CD4-positive, alpha-beta T cell treated with Interleukin-15 for 4 hours (primary cell): Measurements from ENCODE around the gene PGGT1B.

Experiments
- DNase-seq: peaks from one replicate; pipeline ENCODE4 v3.0.0-alpha.2; 2020; ENCODE audit warnings: low spot score

PGGT1B gene

DNA sequence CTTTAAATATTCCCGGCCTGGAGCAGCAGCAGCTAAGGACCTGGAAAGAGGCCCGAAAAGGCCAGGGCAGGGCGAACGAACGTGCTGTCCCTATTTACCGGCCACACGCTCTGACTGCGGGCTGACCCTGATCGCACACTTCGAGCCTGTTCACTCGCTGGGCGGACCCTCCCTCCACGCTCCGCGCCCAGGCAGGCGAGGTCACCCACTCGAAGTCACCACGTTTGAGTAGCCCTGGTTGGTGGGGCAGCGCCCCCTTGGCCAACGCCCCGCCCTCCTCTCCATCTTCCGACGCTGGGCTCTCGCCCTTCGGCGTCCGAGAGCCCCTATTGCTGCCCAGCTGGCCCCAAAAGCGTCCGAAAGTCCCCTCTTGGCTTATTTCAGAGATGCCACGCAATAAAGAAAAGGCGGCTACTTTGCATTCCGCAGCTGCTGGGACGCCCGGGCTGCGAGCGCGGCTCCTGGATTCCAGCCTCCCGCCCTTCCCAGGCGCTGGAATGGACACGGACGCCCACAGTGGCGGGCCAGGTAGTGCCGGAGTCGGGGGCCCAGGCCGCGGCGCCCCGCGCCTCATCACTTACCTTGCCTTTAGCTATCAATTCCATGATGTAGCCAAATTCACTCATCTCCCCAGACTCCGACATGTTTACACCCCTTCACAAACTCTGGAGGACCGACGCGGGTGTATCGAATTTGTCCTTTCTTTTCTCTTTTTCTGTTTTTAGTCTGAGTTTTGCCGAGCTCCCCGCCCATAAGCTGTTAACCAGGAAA lies 83.1 kb downstream of the PGGT1B start:
- no peak for DNase-seq

DNA sequence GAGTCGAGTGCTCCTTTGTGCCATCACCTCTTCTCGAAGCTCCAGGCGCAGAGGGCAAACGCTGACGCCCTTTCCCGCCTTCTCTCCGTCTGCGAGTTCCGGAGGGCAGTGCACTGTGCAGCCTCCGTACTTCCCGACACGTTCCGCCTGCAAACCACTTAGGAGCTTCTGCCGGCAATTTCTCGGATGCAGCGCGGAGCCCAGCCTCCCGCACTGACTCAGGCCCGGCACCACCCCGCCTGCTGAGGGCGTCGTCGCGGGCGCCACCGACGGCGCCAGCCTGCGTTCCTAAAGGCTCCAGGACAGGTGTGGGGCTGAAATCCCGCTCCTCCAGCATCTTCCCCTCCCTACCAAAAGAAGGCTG lies 83.7 kb downstream of the PGGT1B start:
- no peak for DNase-seq

DNA sequence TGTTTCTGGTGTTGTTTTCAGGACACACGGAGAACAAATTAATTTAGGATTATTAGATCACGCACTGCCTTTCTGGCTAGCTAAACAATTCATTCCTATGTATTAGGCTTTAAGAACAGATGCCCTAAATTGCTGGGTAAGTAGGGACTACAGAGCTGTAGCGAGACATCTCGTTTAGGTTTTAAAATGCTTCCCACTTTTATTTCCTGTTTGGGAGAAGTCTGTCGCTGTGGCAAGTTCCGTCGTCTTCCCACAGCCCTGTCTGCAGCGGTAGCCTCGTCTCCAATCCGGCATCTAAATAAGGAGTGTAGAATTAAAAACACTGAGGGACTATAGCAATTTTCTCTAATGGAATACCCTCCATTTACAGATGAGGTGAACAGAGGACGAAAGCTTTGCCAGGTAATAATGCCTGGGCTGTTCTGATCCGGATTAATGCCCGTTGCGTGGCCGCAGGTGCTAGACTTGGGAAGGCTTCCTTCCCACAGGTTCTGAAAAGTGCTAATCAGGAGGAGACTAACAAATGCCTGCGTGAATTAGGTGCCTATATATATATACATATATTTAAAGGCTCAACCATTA lies 91.7 kb downstream of the PGGT1B start:
- DNase-seq = no peak

DNA sequence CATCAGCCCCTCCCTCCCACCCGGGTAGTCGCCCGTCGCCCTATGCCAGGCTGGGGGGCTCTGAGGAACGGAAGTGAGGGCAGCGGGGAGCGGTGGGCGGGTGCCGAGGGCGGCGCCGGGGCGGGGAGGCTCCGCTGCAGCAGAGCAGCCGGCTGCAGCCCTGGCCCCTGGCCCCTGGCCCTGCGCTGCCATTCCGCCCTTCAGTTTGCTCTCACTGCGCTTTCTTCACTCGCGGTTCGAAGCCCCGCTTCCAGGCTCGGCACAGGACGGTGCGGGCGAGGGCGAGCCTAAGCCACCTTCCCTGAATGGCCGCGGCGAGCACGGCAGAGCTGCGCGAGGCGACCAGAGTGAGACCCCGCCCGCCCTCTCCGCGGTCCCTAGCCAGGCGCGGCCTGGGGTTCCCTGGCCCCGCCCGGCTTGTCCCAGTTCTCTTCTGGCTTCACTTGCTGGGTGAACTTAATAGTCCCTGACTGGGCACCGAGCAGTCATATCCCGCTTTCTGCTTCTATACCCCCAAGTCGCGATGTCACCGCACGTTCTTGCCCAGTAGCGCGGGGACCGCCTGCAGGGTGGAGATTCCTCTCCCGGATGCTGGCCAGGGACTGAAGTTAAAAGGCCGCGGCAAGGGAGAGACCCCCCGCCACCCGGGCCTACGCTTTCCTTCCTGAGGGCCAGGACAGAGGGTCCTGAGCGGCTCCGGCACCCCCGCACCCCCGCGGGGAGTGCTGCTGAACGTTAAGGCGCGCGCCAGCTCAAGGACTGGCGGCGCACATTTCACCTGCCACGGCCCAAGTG lies 92.3 kb downstream of the PGGT1B start:
- DNase-seq = no peak

DNA sequence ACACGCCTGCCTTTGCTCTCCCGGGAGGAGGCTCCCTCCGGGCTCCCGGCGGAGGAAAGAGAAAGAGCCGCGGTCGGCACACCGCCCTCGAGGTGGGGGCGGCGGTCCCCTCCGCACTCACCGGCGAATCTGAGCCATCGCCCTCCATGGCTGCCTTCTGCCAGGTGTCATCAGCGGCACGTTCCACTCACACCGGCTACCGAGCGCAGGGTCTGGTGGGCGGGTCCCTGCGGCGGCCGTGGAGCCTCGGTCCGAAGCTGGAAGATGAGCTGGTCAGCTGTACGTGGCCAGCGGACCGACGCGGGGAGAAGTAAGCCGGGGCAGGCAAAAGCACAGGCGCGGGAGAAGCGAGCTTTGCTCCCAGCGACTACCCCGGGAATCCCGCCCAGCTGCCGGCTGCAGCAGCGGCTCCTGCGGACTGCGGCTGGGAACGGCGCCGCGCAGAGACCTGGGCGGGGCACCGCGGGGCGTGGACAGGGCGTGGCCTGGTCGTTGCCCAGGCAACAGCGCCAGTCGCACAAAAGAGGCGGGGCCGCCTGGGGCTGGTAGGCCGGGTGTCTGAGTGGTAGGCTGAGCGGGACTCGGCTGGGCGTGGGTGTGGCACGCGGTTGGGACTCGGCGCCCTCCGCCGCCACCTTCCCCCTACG lies 93.1 kb downstream of the PGGT1B start, which contains the start of gene TRIM36:
TSS of gene TRIM36 (minus strand) at position 422 of the 647 bp plus-strand sequence. CDS start at position 148, 274 bp downstream.
- DNase-seq = peak; percentile 90

DNA sequence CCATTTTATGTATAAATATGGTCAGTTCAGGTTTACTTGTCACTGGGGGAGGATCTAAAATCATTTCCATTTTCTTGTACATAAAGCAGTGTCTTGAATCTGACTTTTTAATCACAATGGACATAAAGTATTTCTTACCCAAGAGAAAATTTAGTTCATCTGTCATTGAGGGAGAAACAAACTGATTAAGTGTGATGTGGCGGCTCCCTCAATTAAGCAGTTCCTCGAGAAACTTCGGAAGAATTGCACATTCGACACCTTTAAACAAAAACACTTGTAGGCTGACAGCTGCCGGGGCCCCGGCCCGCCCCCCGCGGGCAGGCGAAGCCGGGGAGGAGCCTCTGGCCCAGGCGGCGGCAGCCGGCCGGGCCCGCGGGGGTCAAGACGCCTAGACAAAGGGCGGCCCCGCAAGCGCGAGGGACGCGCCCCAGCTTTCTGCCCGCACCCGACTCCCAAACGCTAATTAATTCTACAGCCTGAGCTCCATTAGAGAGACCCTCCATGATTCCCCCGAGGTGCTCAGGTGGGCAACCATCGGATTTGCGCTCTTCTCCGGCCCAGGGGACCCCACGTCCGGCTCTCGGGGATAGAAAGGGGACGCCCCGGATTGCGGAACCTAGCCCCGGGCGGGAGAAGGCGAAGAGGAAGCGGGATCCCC lies 93.7 kb downstream of the PGGT1B start:
- no peak for DNase-seq

DNA sequence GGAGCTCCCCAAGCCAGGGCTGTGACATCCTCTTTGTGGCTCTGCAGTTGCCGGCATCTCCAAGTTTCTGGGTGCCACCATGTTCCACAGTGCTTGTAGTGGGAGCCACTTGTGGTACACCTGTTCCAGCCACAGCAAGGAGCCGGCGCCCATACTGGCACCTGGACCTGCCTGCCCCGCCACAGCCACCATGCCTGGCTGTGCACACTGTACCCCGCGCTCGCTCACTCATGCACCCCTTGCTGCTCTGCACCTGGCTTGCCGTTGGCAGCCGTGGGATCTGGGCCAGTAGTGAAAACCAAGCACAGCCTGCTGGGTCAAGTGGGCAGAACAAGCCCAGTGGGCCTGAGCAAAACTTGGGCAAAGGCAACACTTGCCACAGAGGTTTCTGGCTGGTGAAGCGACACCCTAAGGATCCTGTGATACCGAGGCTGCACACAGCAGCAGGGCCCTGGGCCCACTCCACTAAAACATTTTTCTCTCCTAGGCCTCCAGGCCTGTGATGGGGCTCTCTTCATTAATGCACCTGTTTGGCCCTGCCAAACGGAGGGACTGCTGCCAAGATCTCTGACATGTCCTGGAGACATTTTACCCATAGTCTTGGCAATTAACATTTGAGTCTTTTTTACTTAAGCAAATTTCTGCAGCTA lies 95.8 kb downstream of the PGGT1B start:
- no peak for DNase-seq

DNA sequence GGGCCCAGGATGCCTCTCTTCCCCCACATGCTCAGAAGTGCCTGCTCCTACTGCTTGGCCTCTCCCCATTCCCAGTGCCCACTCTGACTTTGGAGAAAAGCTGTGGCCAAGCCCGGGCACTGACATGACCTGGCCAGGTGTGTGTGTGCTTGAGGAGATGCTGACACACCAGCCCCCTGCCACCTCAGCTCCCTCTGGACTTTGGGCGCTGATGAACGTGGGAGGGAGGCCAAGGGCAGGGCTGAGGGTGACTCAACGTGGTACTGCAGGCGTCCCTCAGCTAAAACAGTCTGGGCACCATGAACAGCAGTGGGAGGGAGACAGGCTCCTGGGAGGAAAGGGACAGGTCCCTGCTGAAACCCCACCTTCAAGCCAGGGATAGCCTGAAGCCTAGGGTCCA lies 96.9 kb downstream of the PGGT1B start:
- no peak for DNase-seq

DNA sequence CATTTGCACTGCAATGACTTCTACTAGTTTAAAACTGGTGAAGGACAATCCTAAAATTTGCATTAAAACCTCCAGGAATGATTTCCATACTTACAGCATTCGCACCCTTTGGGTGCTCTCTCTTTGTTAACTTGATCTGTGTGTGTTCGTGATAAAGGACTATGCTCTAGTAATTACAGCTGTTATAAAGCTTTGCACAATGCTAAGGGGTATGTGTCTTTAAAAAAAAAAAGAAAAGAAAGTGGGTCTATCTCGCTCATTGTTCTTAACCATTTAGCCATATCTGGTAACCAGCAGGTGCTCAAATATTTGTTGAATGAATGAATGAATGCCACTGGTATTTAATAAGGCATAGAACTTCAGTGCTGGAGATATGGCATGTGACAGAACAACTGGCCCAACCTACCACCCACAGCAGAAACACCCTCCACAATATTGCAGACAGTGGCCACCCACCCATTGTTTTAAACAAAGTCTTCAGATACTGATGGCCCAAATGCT lies 101.7 kb downstream of the PGGT1B start:
- no peak for DNase-seq
